Measurements from ENCODE around the gene MCM3AP. TPM values are rescaled to one million over a fixed set of nuclear protein-coding genes. Genes with fewer than 3 reads are reported as not detected.

The MCM3AP gene
- total and polyA plus RNA-seq, 9 donors, result 45.4 to 71.2 (median 52.2) TPM

DNA sequence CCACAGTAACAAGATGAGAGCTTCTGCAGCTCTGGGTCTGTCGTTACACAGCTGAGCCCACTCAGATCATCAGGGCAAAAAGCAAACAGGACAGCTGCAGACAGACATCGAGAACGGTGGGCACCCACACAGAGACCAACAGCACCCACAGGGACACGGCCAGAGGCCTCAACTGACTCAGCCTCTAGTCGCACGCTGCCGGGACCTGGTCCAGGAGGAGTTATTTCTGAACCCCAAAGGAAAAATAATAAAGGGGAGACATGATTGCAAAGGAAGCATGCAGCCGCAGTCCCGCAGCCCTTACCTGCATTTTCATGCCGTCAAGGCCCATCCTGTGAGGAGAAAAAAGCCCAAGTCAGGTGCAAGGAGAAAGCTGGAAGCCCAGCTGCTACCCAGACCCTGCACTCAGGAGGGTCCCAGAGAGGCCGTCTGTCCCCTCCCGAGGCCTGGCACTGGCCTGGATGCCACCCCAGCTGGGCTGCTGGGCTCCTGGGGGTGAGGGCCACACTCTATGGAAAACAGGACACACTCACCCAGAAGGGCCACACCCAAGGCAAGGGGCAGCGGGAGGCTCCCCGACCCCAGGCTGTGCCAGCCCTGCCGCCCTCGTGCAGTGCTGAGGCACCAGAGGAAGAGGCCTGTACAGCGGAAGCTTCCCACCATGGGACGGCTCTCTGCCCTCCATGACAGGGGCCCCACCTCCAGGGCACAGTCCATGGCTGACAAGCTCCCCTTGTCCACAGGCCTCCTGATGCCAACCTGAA lies 72.5 kb downstream of the MCM3AP start:
- Histone ChIP-seq H3K9me3 (replicated peaks; ENCODE audit: control insufficient read depth, low read depth, low read length) (no peaks in the 10 kb centered on the region), H3K27me3 (ENCODE audit: control insufficient read depth, insufficient read depth, low read length) (no peaks in the 10 kb centered on the region), H3K27ac (ENCODE audit: low read length) (no peak overlapping the region), H3K36me3 (ENCODE audit: control insufficient read depth, insufficient read depth, low read length) (peaks cover 78% of the 10 kb centered on the region), H3K4me1 (ENCODE audit: control insufficient read depth, insufficient read depth, low read length) (peaks cover 4% of the 10 kb centered on the region), H3K4me3 (ENCODE audit: low read length) (no peak overlapping the region)
- no peak for DNase-seq
- WGBS (ENCODE audit: insufficient coverage), result 86% methylated on average over 17 of the region's 18 CpGs

DNA sequence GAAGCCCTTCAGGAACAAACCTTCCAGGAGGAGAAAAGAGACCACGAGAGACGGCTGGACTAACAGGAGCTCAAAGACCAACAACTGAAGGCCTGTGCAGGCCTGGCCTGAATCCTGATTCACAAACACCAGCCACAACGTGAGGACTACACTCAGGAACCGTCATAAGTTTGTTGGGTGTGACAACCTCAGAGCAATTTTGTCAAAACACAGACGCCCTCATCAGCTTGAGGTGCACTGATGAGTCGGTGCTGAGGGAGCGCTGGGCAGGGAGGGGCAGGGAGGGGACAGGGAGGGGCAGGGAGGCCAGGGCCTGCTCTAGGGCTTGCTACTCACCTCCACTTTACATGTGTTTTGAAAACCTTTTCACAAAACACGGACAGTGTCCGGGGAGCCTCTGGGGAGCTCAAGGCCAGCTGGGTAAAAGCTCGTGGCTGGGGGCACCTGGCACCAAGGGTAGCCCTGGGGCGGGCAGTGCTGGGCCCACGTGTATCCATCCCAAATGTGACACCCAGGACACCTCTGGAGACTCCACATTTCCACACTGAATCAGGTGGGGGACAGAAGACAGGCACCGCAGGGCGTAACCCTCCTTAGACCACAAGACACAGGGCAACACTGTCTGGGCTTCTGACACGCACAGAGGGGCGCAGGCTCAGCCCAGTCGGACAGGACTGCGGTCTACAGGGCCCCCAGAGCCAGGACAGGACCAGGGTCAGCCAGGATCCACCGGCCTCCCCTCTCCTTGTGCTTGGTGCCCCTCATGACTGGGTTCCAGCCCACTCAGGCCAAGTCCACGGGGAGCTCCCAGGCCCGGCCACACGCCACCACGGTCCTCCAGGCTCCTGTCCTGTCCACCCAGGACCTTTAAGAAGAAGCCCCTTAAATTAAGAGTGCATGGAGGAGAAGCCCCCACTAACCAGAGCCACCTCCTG lies 73.4 kb downstream of the MCM3AP start:
- H3K27ac ChIP-seq (ENCODE audit: low read length), result no peak overlapping the region
- 85% methylated on average over 15 of the region's 23 CpGs for WGBS (ENCODE audit: insufficient coverage)
- H3K4me1 ChIP-seq (ENCODE audit: control insufficient read depth, insufficient read depth, low read length), result peaks cover 4% of the 10 kb centered on the region
- H3K4me3 ChIP-seq (ENCODE audit: low read length), result no peak overlapping the region
- peaks cover 76% of the 10 kb centered on the region for H3K36me3 ChIP-seq (ENCODE audit: control insufficient read depth, insufficient read depth, low read length)
- H3K27me3 ChIP-seq (ENCODE audit: control insufficient read depth, insufficient read depth, low read length), result no peaks in the 10 kb centered on the region
- no peak for DNase-seq
- H3K9me3 ChIP-seq (replicated peaks; ENCODE audit: control insufficient read depth, low read depth, low read length), result no peaks in the 10 kb centered on the region

DNA sequence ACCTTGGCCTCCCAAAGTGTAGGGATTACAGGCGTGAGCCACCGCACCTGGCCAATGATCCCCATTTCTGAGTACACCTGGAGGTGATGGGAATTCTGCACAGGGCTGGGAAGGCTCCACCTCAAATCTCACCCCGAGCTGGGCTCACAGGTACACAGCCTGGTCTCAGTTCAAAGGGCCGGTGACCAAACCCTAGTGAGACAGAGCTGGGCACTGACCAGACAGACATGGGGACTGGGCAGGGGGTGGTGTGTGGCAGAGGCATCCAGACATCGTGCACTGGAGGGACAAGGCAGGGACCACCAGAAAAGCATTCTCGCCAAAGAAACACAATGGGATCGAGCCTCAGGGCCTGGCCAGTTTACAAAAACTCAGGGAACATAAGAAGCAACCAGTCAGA lies 74.0 kb downstream of the MCM3AP start:
- DNase-seq, result no peak
- H3K27ac ChIP-seq (ENCODE audit: low read length), result no peak overlapping the region
- peaks cover 4% of the 10 kb centered on the region for H3K4me1 ChIP-seq (ENCODE audit: control insufficient read depth, insufficient read depth, low read length)
- no peaks in the 10 kb centered on the region for H3K9me3 ChIP-seq (replicated peaks; ENCODE audit: control insufficient read depth, low read depth, low read length)
- H3K36me3 ChIP-seq (ENCODE audit: control insufficient read depth, insufficient read depth, low read length), result peaks cover 80% of the 10 kb centered on the region
- WGBS (ENCODE audit: insufficient coverage), result 88% methylated on average over 5 of the region's 7 CpGs
- H3K27me3 ChIP-seq (ENCODE audit: control insufficient read depth, insufficient read depth, low read length), result no peaks in the 10 kb centered on the region
- no peak overlapping the region for H3K4me3 ChIP-seq (ENCODE audit: low read length)

GRCh38 chr21:46210378-46211136 lies 74.9 kb downstream of the MCM3AP start:
- Histone ChIP-seq H3K27me3 (ENCODE audit: control insufficient read depth, insufficient read depth, low read length) (no peaks in the 10 kb centered on the region), H3K4me1 (ENCODE audit: control insufficient read depth, insufficient read depth, low read length) (peaks cover 4% of the 10 kb centered on the region), H3K36me3 (ENCODE audit: control insufficient read depth, insufficient read depth, low read length) (peaks cover 80% of the 10 kb centered on the region), H3K4me3 (ENCODE audit: low read length) (no peak overlapping the region), H3K9me3 (replicated peaks; ENCODE audit: control insufficient read depth, low read depth, low read length) (no peaks in the 10 kb centered on the region), H3K27ac (ENCODE audit: low read length) (no peak overlapping the region)
- 77% methylated on average over 15 of the region's 16 CpGs for WGBS (ENCODE audit: insufficient coverage)
- DNase-seq, result no peak

DNA sequence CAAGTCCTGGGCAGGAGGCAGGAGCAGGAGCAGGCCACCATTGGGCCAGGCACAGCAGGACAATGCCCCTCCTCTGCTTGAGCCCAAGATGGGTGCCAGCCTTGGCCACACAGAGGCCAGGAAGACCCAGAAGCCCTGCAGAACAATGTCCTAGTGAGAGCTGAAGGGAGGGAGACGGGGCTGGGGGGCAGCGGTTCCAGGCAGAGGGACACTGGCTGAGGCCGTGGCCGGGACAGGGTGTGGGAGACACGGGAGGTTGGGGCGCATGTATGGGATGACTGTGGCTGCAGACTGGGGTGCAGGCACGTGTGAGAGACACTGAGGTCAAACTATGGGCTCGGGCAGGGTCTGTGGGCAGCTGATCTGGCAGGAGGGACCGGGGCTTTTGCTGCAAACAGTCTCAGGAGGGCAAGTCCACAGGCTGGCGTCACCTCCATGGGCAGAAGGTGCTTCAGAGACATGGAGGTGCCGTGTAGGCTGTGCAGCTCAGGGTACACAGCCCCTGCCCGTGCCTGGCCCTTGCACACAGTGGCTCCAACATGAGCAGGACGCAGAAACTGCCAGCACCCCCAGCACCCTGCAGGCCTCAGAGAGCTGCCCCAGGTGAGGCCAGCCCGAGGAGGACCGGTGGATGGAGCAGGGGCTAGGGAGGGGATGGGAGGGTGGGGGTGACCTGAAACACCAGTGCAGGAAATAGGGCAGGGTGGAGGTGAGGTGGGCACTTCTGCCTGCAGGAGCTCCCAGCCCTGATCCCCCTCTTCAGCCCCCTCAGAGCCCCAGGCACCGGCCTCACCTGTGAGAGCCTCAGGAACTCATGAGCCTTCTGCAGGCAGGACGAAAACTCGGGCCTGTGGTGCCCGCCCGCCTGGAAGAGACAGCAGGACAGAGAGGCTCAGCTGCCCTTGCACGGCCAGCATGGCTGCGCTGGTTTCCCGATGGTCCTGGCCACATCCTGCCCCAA lies 76.4 kb downstream of the MCM3AP start:
- no peaks in the 10 kb centered on the region for H3K9me3 ChIP-seq (replicated peaks; ENCODE audit: control insufficient read depth, low read depth, low read length)
- H3K36me3 ChIP-seq (ENCODE audit: control insufficient read depth, insufficient read depth, low read length), result peaks cover 78% of the 10 kb centered on the region
- H3K27me3 ChIP-seq (ENCODE audit: control insufficient read depth, insufficient read depth, low read length), result no peaks in the 10 kb centered on the region
- WGBS (ENCODE audit: insufficient coverage), result 92% methylated on average over 21 of the region's 23 CpGs
- DNase-seq, result no peak
- no peak overlapping the region for H3K4me3 ChIP-seq (ENCODE audit: low read length)
- H3K4me1 ChIP-seq (ENCODE audit: control insufficient read depth, insufficient read depth, low read length), result peaks cover 4% of the 10 kb centered on the region
- H3K27ac ChIP-seq (ENCODE audit: low read length), result no peak overlapping the region

DNA sequence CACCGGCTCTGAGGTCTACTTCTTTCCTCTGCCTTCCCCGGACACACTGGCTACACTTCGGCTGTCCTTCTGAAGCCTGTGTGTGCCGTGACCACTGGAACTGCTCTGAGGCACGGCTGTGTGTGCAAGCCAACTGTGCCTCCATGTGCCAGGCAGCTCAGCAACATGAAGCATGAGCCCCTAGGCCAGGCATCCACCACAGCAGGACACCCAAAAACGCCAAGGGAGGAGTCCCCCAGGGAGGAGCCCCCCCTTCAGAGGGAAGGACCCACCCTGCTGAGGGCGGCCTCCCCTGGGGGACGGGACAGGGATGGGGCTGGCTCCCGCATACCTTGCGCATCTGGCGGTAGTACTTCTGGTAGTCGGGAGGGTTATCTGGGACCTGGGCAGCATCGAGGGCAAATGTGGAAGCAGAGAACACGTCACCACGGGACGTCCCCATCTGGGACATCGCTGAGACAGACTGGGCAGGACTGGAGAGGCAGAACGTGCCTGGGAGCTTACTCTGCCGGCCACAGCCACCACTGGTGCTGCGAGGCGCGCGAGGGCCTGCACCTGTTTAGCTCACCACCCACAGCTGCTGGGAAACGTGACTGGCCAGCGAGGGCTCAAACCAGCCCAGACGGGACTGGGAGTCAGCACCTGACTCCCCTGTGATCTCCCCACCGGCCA lies 77.4 kb downstream of the MCM3AP start:
- Histone ChIP-seq H3K9me3 (replicated peaks; ENCODE audit: control insufficient read depth, low read depth, low read length) (no peaks in the 10 kb centered on the region), H3K4me3 (ENCODE audit: low read length) (no peak overlapping the region), H3K36me3 (ENCODE audit: control insufficient read depth, insufficient read depth, low read length) (peaks cover 78% of the 10 kb centered on the region), H3K27me3 (ENCODE audit: control insufficient read depth, insufficient read depth, low read length) (no peaks in the 10 kb centered on the region), H3K4me1 (ENCODE audit: control insufficient read depth, insufficient read depth, low read length) (peaks cover 4% of the 10 kb centered on the region), H3K27ac (ENCODE audit: low read length) (no peak overlapping the region)
- peak; percentile 25 for DNase-seq
- WGBS (ENCODE audit: insufficient coverage), result 86% methylated on average over 26 of the region's 27 CpGs

- Histone ChIP-seq H3K27ac (ENCODE audit: low read length) (no peak overlapping the region), H3K27me3 (ENCODE audit: control insufficient read depth, insufficient read depth, low read length) (no peaks in the 10 kb centered on the region), H3K9me3 (replicated peaks; ENCODE audit: control insufficient read depth, low read depth, low read length) (no peaks in the 10 kb centered on the region), H3K4me1 (ENCODE audit: control insufficient read depth, insufficient read depth, low read length) (peaks cover 4% of the 10 kb centered on the region), H3K4me3 (ENCODE audit: low read length) (no peak overlapping the region), H3K36me3 (ENCODE audit: control insufficient read depth, insufficient read depth, low read length) (peaks cover 77% of the 10 kb centered on the region)
- WGBS (ENCODE audit: insufficient coverage), result 84% methylated on average over 17 of the region's 21 CpGs
- DNase-seq, result no peak
Measured at GRCh38 chr21:46207006-46207919, 78.1 kb downstream of the MCM3AP start.

- no peak for DNase-seq
- Histone ChIP-seq H3K36me3 (ENCODE audit: control insufficient read depth, insufficient read depth, low read length) (peaks cover 72% of the 10 kb centered on the region), H3K27me3 (ENCODE audit: control insufficient read depth, insufficient read depth, low read length) (no peaks in the 10 kb centered on the region), H3K4me3 (ENCODE audit: low read length) (no peak overlapping the region), H3K9me3 (replicated peaks; ENCODE audit: control insufficient read depth, low read depth, low read length) (no peaks in the 10 kb centered on the region), H3K27ac (ENCODE audit: low read length) (no peak overlapping the region), H3K4me1 (ENCODE audit: control insufficient read depth, insufficient read depth, low read length) (peaks cover 4% of the 10 kb centered on the region)
- 87% methylated on average over 22 of the region's 24 CpGs for WGBS (ENCODE audit: insufficient coverage)
Measured at GRCh38 chr21:46206163-46207005, 79.0 kb downstream of the MCM3AP start.
